Measurements from ENCODE around the gene CERK. TPM values are rescaled to one million over a fixed set of nuclear protein-coding genes. Genes with fewer than 3 reads are reported as not detected.

CERK gene
- total and polyA plus RNA-seq, 2 of the 13 experiments (the other 11 are each of a cell fraction or from before 2014, with no cell fraction given): 40.3 to 41.9 TPM

DNA sequence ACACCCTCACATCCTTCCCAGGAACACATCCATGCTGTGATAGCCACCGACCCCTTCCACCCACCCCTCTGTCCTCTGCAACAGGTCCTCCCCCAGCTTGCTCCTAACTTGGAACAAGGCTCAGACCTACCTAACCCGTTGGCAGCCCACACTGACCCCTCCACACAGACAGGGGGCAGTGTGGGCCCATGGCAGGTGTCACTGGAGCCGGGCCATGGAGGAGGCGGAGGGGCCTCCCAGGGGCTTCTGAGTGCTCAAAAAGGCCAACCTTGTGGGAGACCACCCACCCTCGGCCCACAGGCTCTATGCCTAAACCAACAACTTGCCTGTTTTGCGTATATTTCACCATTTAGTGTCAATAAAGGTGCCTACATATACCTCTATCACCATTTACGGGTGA, 57.0 kb downstream of the CERK start:
- no peak overlapping the region for H3K4me2 ChIP-seq (ENCODE audit: low read depth, low read length)
- POLR2A ChIA-PET: interaction anchor here (1.5 kb wide), 1 partner anchor 118 kb away, joined by 4 read pairs; no protein-coding TSS in a partner anchor
- in situ Hi-C loops (cut with HindIII; ENCODE audit: extremely low pct_ligation_motif_present, low pct_unique_long_range_greater_than_20kb) (no loop called here), intact Hi-C loops (cut with micrococcal nuclease; ENCODE audit: unreplicated experiment) (no loop called here)
- BruUV-seq (replicated peaks): no TSS peak
- no peak overlapping the region for H2AFZ ChIP-seq (ENCODE audit: low read length)
- H3K4me3 ChIP-seq (replicated peaks in 1 of 3; ENCODE audit: insufficient read depth in 1 of 3, low read depth in 2 of 3, low read length in 3 of 3): no peak overlapping the region
- no peaks in the 10 kb centered on the region for H3K27me3 ChIP-seq (ENCODE audit: control insufficient read depth in 1 of 2, insufficient read depth in 2 of 2, low read length in 2 of 2)
- no peaks in the 10 kb centered on the region for H3K4me1 ChIP-seq (ENCODE audit: insufficient read depth, low read length)
- no peaks in the 10 kb centered on the region for H3K79me2 ChIP-seq (ENCODE audit: insufficient read depth, low read length)
- peaks cover 1 to 3% of the 10 kb centered on the region in 2 experiments; a peak in 1 of 5 replicates for H3K36me3 ChIP-seq (replicated peaks in 1 of 2; ENCODE audit: control insufficient read depth in 1 of 2, insufficient read depth in 2 of 2, low read length in 2 of 2)
- H3K9me3 ChIP-seq (ENCODE audit: low read length): no peaks in the 10 kb centered on the region
- H4K20me1 ChIP-seq (ENCODE audit: insufficient read depth, low read length): no peaks in the 10 kb centered on the region
- WGBS (ENCODE audit: low lambda C conversion rate): 70% methylated on average over 5 of the region's 7 CpGs
- no peak overlapping the region for H3K9ac ChIP-seq (ENCODE audit: insufficient read depth, low read depth, low read length)
- FAIRE-seq (no peak), DNase-seq (ENCODE audit: low spot score) (peak; percentile 18), ATAC-seq (peak; percentile 70)
- H3K27ac ChIP-seq (ENCODE audit: extremely low read length, insufficient read depth, low read length): no peak overlapping the region
- CTCF ChIA-PET (ENCODE audit: low intra/inter-chr PET ratio, low total read pairs): interaction anchor here (1.3 kb wide), 1 partner anchor 117 kb away, joined by 3 read pairs; no protein-coding TSS in a partner anchor
- TF ChIP-seq SP2 (CRISPR knock-in tag; IDR thresholded peaks at IDR 0.05) (no peak), BCL6 (CRISPR knock-in tag; IDR thresholded peaks at IDR 0.05) (no peak), SYNCRIP (IDR thresholded peaks at IDR 0.05; ENCODE audit: insufficient read depth, low read depth, low read length) (no peak), STAG1 (CRISPR knock-in tag; IDR thresholded peaks at IDR 0.05) (peak; percentile 33), ZNF232 (CRISPR knock-in tag; IDR thresholded peaks at IDR 0.05; ENCODE audit: borderline replicate concordance) (no peak), ERF (CRISPR knock-in tag; IDR thresholded peaks at IDR 0.05) (no peak), ZNF230 (CRISPR knock-in tag; IDR thresholded peaks at IDR 0.05) (no peak), NFIB (CRISPR knock-in tag; IDR thresholded peaks at IDR 0.05; ENCODE audit: borderline replicate concordance) (no peak), HNRNPLL (IDR thresholded peaks at IDR 0.05; ENCODE audit: low read depth, low read length, poor library complexity, severe bottlenecking) (peak; percentile 25), ZNF550 (CRISPR knock-in tag; IDR thresholded peaks at IDR 0.05; ENCODE audit: borderline replicate concordance) (no peak), ZNF891 (CRISPR knock-in tag; IDR thresholded peaks at IDR 0.05) (no peak)
- TF ChIP-seq, protein P1, sequence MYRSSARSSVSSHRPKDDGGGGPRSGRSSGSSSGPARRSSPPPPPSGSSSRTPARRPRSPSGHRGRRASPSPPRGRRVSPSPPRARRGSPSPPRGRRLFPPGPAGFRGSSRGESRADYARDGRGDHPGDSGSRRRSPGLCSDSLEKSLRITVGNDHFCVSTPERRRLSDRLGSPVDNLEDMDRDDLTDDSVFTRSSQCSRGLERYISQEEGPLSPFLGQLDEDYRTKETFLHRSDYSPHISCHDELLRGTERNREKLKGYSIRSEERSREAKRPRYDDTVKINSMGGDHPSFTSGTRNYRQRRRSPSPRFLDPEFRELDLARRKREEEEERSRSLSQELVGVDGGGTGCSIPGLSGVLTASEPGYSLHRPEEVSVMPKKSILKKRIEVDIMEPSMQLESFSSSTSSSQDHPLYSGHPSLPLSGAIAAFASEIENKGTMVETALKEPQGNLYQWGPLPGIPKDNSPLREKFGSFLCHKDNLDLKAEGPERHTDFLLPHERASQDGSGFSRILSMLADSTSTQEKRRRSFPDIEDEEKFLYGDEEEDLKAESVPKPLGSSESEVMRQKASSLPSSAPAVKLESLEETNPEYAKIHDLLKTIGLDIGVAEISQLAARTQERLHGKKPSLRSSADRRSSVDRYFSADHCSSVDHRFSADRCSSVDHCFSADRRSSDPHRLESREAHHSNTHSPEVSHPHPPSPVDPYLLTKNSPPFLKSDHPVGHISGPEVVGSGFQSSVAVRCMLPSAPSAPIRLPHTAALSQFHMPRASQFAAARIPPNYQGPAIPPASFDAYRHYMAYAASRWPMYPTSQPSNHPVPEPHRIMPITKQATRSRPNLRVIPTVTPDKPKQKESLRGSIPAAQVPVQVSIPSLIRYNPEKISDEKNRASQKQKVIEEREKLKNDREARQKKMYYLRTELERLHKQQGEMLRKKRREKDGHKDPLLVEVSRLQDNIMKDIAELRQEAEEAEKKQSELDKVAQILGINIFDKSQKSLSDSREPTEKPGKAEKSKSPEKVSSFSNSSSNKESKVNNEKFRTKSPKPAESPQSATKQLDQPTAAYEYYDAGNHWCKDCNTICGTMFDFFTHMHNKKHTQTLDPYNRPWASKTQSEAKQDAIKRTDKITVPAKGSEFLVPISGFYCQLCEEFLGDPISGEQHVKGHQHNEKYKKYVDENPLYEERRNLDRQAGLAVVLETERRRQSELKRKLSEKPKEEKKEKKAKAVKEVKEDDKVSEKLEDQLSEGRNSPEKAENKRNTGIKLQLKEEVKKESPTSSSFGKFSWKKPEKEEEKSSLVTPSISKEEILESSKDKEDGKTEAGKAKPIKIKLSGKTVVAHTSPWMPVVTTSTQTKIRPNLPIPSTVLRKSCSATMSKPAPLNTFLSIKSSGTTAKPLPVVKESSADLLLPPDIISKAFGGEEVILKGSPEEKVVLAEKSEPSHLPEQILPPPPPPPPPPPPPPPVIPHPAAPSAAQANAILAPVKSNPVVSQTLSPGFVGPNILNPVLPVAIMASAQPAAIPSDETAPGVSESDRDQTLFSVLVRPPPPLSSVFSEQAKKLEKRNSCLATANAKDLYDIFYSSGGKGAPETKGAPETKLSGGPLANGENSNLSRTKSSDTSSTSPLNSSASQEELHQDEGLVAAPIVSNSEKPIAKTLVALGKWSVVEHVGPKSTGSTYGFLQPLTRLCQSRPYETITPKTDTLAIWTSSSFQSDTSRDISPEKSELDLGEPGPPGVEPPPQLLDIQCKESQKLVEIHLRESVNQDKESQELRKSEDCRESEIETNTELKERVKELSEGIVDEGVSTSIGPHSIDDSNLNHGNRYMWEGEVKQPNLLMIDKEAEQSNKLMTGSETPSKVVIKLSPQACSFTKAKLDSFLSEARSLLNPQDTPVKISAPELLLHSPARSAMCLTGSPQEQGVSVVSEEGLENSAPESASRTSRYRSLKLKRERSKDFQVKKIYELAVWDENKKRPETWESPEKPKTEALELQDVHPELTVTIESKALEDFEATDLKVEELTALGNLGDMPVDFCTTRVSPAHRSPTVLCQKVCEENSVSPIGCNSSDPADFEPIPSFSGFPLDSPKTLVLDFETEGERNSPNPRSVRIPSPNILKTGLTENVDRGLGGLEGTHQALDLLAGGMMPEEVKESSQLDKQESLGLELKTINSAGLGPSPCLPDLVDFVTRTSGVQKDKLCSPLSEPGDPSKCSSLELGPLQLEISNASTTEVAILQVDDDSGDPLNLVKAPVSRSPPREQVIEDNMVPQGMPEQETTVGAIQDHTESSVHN (CRISPR knock-in tag; IDR thresholded peaks at IDR 0.05): no peak
- TF ChIP-seq, protein P2, sequence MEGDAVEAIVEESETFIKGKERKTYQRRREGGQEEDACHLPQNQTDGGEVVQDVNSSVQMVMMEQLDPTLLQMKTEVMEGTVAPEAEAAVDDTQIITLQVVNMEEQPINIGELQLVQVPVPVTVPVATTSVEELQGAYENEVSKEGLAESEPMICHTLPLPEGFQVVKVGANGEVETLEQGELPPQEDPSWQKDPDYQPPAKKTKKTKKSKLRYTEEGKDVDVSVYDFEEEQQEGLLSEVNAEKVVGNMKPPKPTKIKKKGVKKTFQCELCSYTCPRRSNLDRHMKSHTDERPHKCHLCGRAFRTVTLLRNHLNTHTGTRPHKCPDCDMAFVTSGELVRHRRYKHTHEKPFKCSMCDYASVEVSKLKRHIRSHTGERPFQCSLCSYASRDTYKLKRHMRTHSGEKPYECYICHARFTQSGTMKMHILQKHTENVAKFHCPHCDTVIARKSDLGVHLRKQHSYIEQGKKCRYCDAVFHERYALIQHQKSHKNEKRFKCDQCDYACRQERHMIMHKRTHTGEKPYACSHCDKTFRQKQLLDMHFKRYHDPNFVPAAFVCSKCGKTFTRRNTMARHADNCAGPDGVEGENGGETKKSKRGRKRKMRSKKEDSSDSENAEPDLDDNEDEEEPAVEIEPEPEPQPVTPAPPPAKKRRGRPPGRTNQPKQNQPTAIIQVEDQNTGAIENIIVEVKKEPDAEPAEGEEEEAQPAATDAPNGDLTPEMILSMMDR (CRISPR knock-in tag; IDR thresholded peaks at IDR 0.05): peak; percentile 58

Data from HepG2 (cell line).